ENCODE results near the gene HTRA3.

- TF ChIP-seq CTCF (IDR thresholded peaks at IDR 0.05) (no peak), POLR2A (IDR thresholded peaks at IDR 0.05) (no peak)
Observed at GRCh38 chr4:8324640-8325239, 55.2 kb downstream of the HTRA3 start.

Measured in esophagus squamous epithelium (tissue), 4 donors.